ENCODE results near the gene MYOCOS.
A peak's percentile ranks its signal among the peaks of the same experiment; 100 is the strongest.

MYOCOS gene

DNA sequence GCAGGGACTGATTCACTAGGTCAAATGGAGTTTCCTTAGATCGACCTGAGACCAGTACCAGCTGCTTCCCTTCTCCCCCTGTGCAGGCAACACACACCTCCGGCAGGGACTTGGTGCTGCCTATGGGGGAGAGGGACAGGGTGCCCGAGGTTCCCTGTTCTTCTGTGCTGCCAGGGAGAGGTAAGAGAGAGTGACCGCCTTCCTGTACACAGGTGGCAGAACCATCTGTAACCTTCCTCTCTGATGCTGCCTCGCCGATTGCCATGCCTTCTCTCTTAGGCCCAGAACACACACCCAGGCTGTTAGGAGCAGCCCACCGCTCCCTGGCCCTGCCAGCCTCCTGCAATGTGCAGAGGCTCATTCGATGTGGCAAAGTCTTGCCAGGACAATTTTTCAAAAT is 21.1 kb downstream of the MYOCOS start:
- no peak for DNase-seq (ENCODE audit: extremely low spot score)
- TF ChIP-seq, protein P1, sequence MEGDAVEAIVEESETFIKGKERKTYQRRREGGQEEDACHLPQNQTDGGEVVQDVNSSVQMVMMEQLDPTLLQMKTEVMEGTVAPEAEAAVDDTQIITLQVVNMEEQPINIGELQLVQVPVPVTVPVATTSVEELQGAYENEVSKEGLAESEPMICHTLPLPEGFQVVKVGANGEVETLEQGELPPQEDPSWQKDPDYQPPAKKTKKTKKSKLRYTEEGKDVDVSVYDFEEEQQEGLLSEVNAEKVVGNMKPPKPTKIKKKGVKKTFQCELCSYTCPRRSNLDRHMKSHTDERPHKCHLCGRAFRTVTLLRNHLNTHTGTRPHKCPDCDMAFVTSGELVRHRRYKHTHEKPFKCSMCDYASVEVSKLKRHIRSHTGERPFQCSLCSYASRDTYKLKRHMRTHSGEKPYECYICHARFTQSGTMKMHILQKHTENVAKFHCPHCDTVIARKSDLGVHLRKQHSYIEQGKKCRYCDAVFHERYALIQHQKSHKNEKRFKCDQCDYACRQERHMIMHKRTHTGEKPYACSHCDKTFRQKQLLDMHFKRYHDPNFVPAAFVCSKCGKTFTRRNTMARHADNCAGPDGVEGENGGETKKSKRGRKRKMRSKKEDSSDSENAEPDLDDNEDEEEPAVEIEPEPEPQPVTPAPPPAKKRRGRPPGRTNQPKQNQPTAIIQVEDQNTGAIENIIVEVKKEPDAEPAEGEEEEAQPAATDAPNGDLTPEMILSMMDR (IDR thresholded peaks at IDR 0.05; ENCODE audit: control extremely low read depth, extremely low read depth, low read depth, missing control alignments), result no peak
- ChIA-PET POLR2A (no interaction called here), CTCF (interaction anchor here (1.7 to 6.3 kb wide), 6 partner anchors 13 to 343 kb away, joined by 7 to 62 read pairs (median 17); no protein-coding TSS in a partner anchor)

DNA sequence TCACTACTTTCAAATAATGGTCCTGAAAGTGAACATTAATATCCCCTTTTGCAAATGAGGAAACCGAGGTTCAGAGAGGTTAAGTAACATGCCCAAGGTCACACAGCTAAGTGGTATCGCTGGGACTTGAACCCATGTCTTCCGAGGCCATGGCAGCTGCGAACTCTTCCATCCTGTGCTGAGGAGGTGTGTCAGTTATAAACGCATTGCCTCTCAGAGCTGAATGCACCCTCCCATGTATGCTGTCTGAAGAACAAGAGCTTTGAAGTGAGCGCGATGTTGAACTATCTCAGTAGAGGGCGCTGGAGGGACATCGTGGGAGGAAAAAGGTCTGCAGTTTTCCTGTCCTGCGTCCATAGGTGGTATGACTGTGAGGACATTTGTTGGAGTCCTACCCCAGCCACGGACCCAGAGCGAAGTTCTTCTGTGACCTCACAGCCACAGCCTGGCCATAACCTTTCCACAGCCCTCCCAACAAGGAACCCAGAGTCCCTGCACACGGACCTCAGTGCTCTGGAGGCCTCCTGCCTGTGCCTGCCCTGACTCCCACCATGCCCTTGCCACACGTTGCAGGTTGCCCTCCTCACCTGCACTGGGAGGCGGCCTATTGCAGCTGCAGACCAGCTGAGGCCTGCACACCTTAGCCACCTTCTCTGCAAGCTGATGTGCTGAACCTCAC is 22.9 kb downstream of the MYOCOS start:
- TF ChIP-seq, protein P1 (IDR thresholded peaks at IDR 0.05; ENCODE audit: control extremely low read depth, extremely low read depth, low read depth, missing control alignments), result peak; percentile 82
- POLR2A ChIA-PET, result no interaction called here
- CTCF ChIA-PET, result interaction anchor here (0.6 to 6.3 kb wide), 41 partner anchors 11 to 799 kb away, joined by 3 to 62 read pairs (median 4); partner anchors contain the start of genes MYOCOS, PRRC2C and VAMP4

DNA sequence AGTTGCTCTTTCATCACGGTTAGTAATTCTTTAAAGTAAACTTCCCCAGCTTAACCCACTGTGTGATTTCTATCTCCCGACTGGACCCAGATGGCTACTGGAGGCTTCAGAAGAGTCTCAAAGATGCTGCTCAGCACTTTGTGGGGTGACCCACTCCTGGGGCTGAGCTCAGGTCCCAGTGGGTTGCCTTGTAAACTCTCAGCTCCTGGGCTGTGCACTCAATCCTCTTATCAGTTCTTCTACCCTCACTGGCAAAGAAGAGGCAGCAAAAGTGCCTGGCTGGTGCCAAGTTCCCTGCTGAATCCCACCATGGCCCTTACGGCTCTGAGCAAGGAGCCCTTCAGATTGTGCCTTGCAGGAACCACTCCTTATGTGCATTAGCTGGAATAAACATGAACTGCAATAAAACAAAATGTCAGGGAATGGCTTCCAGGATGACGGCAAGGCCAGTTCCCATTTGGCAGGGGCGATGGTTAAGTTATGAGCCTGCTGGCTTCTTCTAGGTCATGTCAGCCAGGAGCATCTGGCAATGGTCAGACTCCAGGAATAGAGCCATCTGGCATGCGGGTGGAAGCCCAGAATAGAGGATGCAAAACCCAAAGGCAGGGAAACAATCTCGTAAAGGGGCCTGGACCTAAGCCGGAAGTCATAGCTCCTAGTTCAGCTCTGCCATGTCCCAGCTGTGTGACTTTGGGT is 23.7 kb downstream of the MYOCOS start:
- ChIA-PET CTCF (interaction anchor here (1.0 to 6.3 kb wide), 26 partner anchors 11 to 799 kb away, joined by 3 to 62 read pairs (median 6); partner anchors contain the start of genes MYOCOS and PRRC2C), POLR2A (no interaction called here)
- TF ChIP-seq, protein P1 (IDR thresholded peaks at IDR 0.05; ENCODE audit: control extremely low read depth, extremely low read depth, low read depth, missing control alignments), result no peak
- DNase-seq (ENCODE audit: extremely low spot score), result no peak

More for the DNA sequence above, 22.9 kb downstream of the MYOCOS start:
- peak; percentile 58 for DNase-seq (ENCODE audit: extremely low spot score)

GRCh38 chr1:171646249-171646560 is 24.2 kb downstream of the MYOCOS start:
- TF ChIP-seq, protein P1 (IDR thresholded peaks at IDR 0.05; ENCODE audit: control extremely low read depth, extremely low read depth, low read depth, missing control alignments), result no peak
- no peak for DNase-seq (ENCODE audit: extremely low spot score)
- ChIA-PET CTCF (interaction anchor here (1.0 to 6.3 kb wide), 13 partner anchors 10 to 340 kb away, joined by 3 to 62 read pairs (median 15); partner anchors contain the start of genes MYOCOS and PRRC2C), POLR2A (no interaction called here)

- TF ChIP-seq, protein P1 (IDR thresholded peaks at IDR 0.05; ENCODE audit: control extremely low read depth, extremely low read depth, low read depth, missing control alignments), result no peak
- CTCF ChIA-PET, result interaction anchor here (0.8 to 1.0 kb wide), 2 partner anchors 17 to 24 kb away, joined by 3 to 5 read pairs; no protein-coding TSS in a partner anchor
- no peak for DNase-seq (ENCODE audit: extremely low spot score)
- POLR2A ChIA-PET, result no interaction called here
Measured at GRCh38 chr1:171652234-171652822, 30.3 kb downstream of the MYOCOS start, which contains the start of gene MYOC. Gene MYOC, minus strand, starts transcription at chr1:171652688. Its CDS starts 77 bp downstream, at chr1:171652611.

- CTCF ChIA-PET, result interaction anchor here (1.5 to 6.6 kb wide), 6 partner anchors 10 to 332 kb away, joined by 3 to 62 read pairs (median 4); no protein-coding TSS in a partner anchor
- POLR2A ChIA-PET, result no interaction called here
- no peak for DNase-seq (ENCODE audit: extremely low spot score)
- TF ChIP-seq, protein P1 (IDR thresholded peaks at IDR 0.05; ENCODE audit: control extremely low read depth, extremely low read depth, low read depth, missing control alignments), result no peak
Measured at GRCh38 chr1:171653796-171654195, 31.8 kb downstream of the MYOCOS start.
